HG03045 (cell line): ENCODE results near the gene IQGAP2.

Source experiments
- ATAC-seq: cut with Tn5 transposase; IDR thresholded peaks from one replicate; pipeline ENCODE4 v1.9.1; 2021; ENCODE audit warnings: mild to moderate bottlenecking, moderate library complexity; ENCODE audit not compliant: unreplicated experiment

Gene IQGAP2

DNA sequence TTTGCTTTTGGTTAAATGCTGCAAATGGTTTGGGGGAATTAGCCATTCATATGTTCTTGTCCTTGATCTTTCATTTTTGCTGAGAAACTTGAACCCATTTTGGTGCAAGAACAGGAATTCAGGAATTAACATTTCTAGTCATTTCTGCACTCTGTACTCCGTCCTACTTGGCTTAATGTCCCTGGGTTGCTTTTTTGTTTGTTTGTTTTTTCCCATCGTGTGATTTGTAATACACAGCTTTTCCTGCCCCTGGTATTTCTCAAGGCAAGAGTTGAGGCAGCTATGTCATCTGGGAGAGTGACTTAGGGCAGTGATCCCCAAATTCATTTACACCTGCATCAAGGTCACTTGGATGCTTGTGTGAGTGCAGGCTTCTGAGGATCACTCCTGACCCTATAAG lies 71.3 kb downstream of the IQGAP2 start:
- ATAC-seq = no peak

- no peak for ATAC-seq
Measured at GRCh38 chr5:76475385-76475784, 72.3 kb downstream of the IQGAP2 start.

- ATAC-seq = no peak
Measured at GRCh38 chr5:76475936-76476335, 72.9 kb downstream of the IQGAP2 start.

- ATAC-seq = no peak
Measured at GRCh38 chr5:76476474-76477038, 73.5 kb downstream of the IQGAP2 start.

- ATAC-seq = no peak
Measured at GRCh38 chr5:76477061-76477460, 74.0 kb downstream of the IQGAP2 start.

- ATAC-seq = no peak
Measured at GRCh38 chr5:76477571-76477970, 74.5 kb downstream of the IQGAP2 start.

GRCh38 chr5:76479281-76479680 lies 76.2 kb downstream of the IQGAP2 start:
- ATAC-seq = no peak

DNA sequence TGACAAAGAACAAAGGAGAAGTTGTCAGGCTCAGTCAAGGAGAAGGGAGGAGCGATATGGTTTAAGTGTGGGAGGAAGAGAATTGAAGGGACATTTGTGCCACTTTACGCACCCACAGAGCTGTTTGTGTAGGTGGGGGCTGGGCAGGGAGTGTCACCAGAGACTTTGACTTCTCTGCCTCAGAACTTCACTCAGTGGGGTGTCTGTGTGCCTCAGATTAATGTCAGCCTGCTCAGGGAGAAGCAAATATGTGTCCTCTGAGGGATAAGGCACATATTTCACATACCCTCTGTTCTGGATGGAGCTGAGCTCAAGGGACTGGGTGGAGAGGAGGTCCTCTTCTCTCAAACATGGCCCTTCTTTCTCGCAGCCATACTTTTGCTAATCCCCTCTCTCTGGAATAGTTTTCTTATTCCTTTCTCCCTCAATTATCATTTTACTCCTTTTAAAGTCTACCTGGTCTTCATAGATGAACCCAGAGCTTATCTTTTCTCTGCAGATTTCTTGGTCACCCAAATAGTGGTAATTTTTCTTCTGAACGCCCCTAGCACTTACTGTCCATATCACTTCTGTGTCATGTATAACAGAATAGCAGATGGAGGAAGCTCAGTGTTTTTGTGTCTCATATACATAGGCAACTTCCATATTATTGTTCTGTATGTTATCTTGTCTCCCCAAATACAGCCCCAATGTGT lies 77.0 kb downstream of the IQGAP2 start:
- no peak for ATAC-seq

DNA sequence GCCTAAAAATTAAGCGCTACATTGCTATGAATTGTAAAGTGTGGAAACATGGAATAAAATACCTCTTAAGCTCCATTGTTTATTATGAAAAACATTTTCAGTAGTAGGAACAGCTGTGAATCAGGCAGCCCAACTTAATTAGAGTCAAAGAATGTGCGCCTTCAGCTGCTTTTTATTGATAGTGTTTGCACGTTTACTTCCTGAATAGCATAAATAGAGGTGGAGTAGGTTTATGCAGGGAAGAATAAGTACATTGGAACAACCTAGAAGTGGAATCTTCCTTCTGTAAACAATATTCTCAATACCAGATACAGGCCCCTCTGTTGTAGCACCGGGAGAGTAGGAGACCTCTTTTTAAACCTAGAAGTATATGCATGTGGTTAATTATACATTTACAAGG lies 79.9 kb downstream of the IQGAP2 start:
- no peak for ATAC-seq

DNA sequence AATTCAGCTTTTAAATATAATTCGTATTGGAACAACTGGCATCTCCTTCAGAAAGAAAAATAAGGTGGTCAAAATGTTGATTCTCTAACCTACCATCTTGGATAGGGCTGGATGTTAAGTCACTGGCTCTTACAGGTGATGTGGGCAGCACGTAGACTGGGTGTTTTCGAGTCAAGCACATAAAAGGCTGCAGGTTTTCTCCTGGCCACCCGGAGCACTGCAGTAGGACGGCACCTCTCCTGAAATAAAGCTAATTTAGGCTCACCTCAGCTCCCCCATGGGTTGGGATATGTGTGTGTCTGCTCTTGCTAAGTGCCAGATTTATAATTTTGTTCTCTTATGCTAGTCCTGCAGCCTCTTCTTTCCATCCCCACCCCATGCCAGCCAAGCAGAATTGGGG lies 80.3 kb downstream of the IQGAP2 start:
- ATAC-seq = no peak

- ATAC-seq = no peak
Measured at GRCh38 chr5:76483881-76484280, 80.8 kb downstream of the IQGAP2 start.

- no peak for ATAC-seq
Measured at GRCh38 chr5:76485511-76485910, 82.4 kb downstream of the IQGAP2 start.

GRCh38 chr5:76487386-76487785 lies 84.3 kb downstream of the IQGAP2 start:
- no peak for ATAC-seq

- no peak for ATAC-seq
Measured at GRCh38 chr5:76487821-76488220, 84.7 kb downstream of the IQGAP2 start.

DNA sequence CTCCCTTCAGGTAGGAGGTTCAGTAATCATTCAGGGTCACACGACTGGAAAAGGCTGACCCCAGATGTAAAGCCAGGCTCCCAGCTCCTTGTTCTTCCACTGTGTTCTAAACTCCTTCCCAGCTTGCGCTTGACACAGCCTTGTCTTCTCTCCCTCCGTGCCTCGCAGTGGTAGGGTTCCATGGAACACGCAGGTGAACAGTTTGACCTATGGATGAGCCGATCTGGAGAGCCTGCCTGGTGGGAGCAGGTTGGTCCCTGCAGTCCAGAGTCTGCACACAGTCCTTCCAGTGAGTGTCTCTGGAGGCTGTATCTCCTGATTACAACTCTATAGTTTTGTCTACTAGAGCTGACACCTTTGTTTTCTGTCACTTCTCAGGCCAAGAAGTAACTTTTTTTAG lies 85.9 kb downstream of the IQGAP2 start:
- ATAC-seq = no peak

GRCh38 chr5:76489877-76490688 lies 87.0 kb downstream of the IQGAP2 start:
- ATAC-seq = no peak

DNA sequence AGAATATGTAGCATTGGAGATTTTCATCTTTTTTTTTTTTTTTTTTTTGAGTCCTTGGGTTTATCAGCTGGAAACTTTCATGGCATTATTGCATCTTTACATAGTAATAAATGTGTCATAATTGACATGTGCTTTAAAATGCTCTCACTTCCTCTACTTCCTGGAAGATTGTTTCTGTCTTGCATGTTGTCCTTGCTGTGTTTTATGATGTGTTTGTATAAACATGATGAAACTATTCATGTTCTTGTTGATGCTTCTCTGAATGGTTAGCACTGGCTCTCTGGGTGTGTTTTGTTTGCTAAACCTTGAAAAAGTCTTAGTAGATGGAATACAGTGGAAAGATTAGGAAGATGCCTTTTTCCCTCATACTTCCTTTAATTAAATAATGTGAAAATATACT lies 87.9 kb downstream of the IQGAP2 start:
- no peak for ATAC-seq

DNA sequence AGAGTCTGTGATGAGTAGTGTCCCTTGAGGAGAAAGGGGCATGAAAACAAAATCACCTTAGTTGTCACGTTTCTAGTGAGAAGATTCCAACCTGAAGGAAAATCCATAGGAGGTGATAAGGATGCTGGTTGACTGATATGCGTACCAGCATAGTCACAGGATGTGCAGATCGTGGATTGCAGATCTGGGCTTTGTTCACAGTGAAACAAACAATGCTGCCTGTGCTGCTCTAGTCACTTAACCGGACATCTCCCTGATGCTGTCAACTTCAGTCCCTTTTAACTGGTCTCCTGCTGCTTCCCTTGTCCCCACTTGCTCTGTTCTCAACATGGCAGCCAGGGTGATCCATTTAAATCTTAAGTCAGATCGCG lies 89.7 kb downstream of the IQGAP2 start:
- ATAC-seq = no peak

- no peak for ATAC-seq
Measured at GRCh38 chr5:76493190-76493837, 90.2 kb downstream of the IQGAP2 start.

- no peak for ATAC-seq
Measured at GRCh38 chr5:76494201-76494600, 91.1 kb downstream of the IQGAP2 start.

DNA sequence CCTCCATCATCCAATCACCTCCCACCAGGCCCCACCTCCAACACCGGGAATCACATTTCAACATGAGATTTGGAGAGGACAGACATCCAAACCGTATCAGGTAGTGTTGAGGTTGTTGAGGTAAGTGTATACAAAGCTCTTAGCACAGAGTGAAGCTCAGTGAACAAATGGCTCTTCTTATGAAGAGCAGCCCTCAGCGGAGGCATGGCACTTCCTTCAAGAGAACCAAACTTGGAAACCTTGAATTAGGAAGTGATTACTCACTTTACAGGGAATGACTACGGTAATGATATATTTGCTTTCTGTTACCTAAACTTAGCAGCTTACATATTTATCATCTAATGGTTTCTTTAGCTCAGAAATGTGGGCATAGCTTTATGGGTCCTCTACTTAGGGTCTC lies 92.8 kb downstream of the IQGAP2 start:
- ATAC-seq = no peak

- no peak for ATAC-seq
Measured at GRCh38 chr5:76497065-76497460, 94.0 kb downstream of the IQGAP2 start.
